ENCODE measurements around the gene PHF3. TPM values are rescaled to one million over a fixed set of nuclear protein-coding genes. Genes with fewer than 3 reads are reported as not detected.

The PHF3 gene
- total RNA-seq, 1 experiment from 2014 or later, result 21.8 TPM

- Histone ChIP-seq H2AFZ (ENCODE audit: low read length) (no peak overlapping the region), H3K27me3 (ENCODE audit: low read length) (no peaks in the 10 kb centered on the region), H3K79me2 (ENCODE audit: low read length) (no peaks in the 10 kb centered on the region), H3K4me1 (ENCODE audit: insufficient read depth, low read length) (no peaks in the 10 kb centered on the region), H3K36me3 (ENCODE audit: low read depth, low read length) (no peaks in the 10 kb centered on the region), H3K9me2 (replicated peaks; ENCODE audit: low read length) (no peaks in the 10 kb centered on the region), H3K4me2 (ENCODE audit: low read length) (no peak overlapping the region), H3K4me3 (ENCODE audit: low read length) (no peak overlapping the region), H3F3A (ENCODE audit: low read length, unreplicated experiment) (no peaks in the 10 kb centered on the region), H3K9me3 (ENCODE audit: low read length) (no peaks in the 10 kb centered on the region), H3K9ac (ENCODE audit: low read length) (no peak overlapping the region), H3K27ac (ENCODE audit: low read length) (no peak overlapping the region), H4K20me1 (ENCODE audit: low read length) (no peaks in the 10 kb centered on the region)
- intact Hi-C loops (cut with micrococcal nuclease), result no loop called here
- ATAC-seq (no peak), DNase-seq (no peak)
- ChIA-PET POLR2A (ENCODE audit: unreplicated experiment) (no interaction called here), CTCF (interaction anchor here (0.6 kb wide), 1 partner anchor 22 kb away, joined by 4 read pairs; no protein-coding TSS in a partner anchor)
- TF ChIP-seq CTCF (conservative IDR thresholded peaks at IDR 0.05; ENCODE audit: low read depth, low read length), result no peak
- no peak for TF ChIP-seq EZH2phosphoT487 (IDR thresholded peaks at IDR 0.05; ENCODE audit: borderline replicate concordance, low read length)
- TF ChIP-seq EZH2 (IDR thresholded peaks at IDR 0.05; ENCODE audit: low read length, unreplicated experiment), result no peak
- no TSS peak for BruUV-seq (replicated peaks)
These were observed 20.0 kb upstream of the PHF3 start for GRCh38 chr6:63615590-63615989.

GRCh38 chr6:63624091-63624490, 11.5 kb upstream of the PHF3 start:
- H3K36me3 ChIP-seq (ENCODE audit: low read depth, low read length), result no peaks in the 10 kb centered on the region
- H3K4me1 ChIP-seq (ENCODE audit: insufficient read depth, low read length), result no peaks in the 10 kb centered on the region
- H3K4me3 ChIP-seq (ENCODE audit: low read length), result no peak overlapping the region
- ChIA-PET CTCF (no interaction called here), POLR2A (ENCODE audit: unreplicated experiment) (no interaction called here)
- ATAC-seq, result no peak
- no TSS peak for BruUV-seq (replicated peaks)
- H3F3A ChIP-seq (ENCODE audit: low read length, unreplicated experiment), result no peaks in the 10 kb centered on the region
- no peak overlapping the region for H2AFZ ChIP-seq (ENCODE audit: low read length)
- no peak for TF ChIP-seq EZH2 (IDR thresholded peaks at IDR 0.05; ENCODE audit: low read length, unreplicated experiment)
- no peak for TF ChIP-seq EZH2phosphoT487 (IDR thresholded peaks at IDR 0.05; ENCODE audit: borderline replicate concordance, low read length)
- no peak for TF ChIP-seq CTCF (conservative IDR thresholded peaks at IDR 0.05; ENCODE audit: low read depth, low read length)
- no peak overlapping the region for H3K4me2 ChIP-seq (ENCODE audit: low read length)
- H3K9me3 ChIP-seq (ENCODE audit: low read length), result no peaks in the 10 kb centered on the region
- intact Hi-C loops (cut with micrococcal nuclease), result no loop called here
- H3K79me2 ChIP-seq (ENCODE audit: low read length), result no peaks in the 10 kb centered on the region
- no peaks in the 10 kb centered on the region for H3K9me2 ChIP-seq (replicated peaks; ENCODE audit: low read length)
- DNase-seq, result no peak
- no peaks in the 10 kb centered on the region for H3K27me3 ChIP-seq (ENCODE audit: low read length)
- no peaks in the 10 kb centered on the region for H4K20me1 ChIP-seq (ENCODE audit: low read length)
- H3K9ac ChIP-seq (ENCODE audit: low read length), result no peak overlapping the region
- no peak overlapping the region for H3K27ac ChIP-seq (ENCODE audit: low read length)

- H3K27ac ChIP-seq (ENCODE audit: low read length), result no peak overlapping the region
- H4K20me1 ChIP-seq (ENCODE audit: low read length), result no peaks in the 10 kb centered on the region
- H3K9me2 ChIP-seq (replicated peaks; ENCODE audit: low read length), result no peaks in the 10 kb centered on the region
- H3K9me3 ChIP-seq (ENCODE audit: low read length), result no peaks in the 10 kb centered on the region
- DNase-seq (no peak), ATAC-seq (no peak)
- no TSS peak for BruUV-seq (replicated peaks)
- ChIA-PET POLR2A (ENCODE audit: unreplicated experiment) (no interaction called here), CTCF (no interaction called here)
- H3K9ac ChIP-seq (ENCODE audit: low read length), result no peak overlapping the region
- H3K36me3 ChIP-seq (ENCODE audit: low read depth, low read length), result no peaks in the 10 kb centered on the region
- H3K27me3 ChIP-seq (ENCODE audit: low read length), result no peaks in the 10 kb centered on the region
- H2AFZ ChIP-seq (ENCODE audit: low read length), result no peak overlapping the region
- 0 out of 2 replicates have a peak, but pooled peaks cover 3% of the 10 kb centered on the region for H3K4me1 ChIP-seq (ENCODE audit: insufficient read depth, low read length)
- H3K4me2 ChIP-seq (ENCODE audit: low read length), result no peak overlapping the region
- H3K4me3 ChIP-seq (ENCODE audit: low read length), result no peak overlapping the region
- intact Hi-C loops (cut with micrococcal nuclease), result no loop called here
- no peak for TF ChIP-seq EZH2 (IDR thresholded peaks at IDR 0.05; ENCODE audit: low read length, unreplicated experiment)
- TF ChIP-seq CTCF (conservative IDR thresholded peaks at IDR 0.05; ENCODE audit: low read depth, low read length), result no peak
- TF ChIP-seq EZH2phosphoT487 (IDR thresholded peaks at IDR 0.05; ENCODE audit: borderline replicate concordance, low read length), result no peak
- no peaks in the 10 kb centered on the region for H3F3A ChIP-seq (ENCODE audit: low read length, unreplicated experiment)
- no peaks in the 10 kb centered on the region for H3K79me2 ChIP-seq (ENCODE audit: low read length)
These were observed 5.1 kb upstream of the PHF3 start for GRCh38 chr6:63630466-63630865.

Data from PC-3 (cell line).